NCI-H82 (cell line): Measurements from ENCODE around the gene XYLT2.
"Not testable (repeated sequence)": the region's sequence is repeated elsewhere in the genome, so short reads cannot be mapped to it uniquely, and the experiment has no call there.

Experiments used
- DNase-seq: peaks from one replicate; lab custom pipeline; 2025; lab: John Stamatoyannopoulos, UW

The XYLT2 gene

DNA sequence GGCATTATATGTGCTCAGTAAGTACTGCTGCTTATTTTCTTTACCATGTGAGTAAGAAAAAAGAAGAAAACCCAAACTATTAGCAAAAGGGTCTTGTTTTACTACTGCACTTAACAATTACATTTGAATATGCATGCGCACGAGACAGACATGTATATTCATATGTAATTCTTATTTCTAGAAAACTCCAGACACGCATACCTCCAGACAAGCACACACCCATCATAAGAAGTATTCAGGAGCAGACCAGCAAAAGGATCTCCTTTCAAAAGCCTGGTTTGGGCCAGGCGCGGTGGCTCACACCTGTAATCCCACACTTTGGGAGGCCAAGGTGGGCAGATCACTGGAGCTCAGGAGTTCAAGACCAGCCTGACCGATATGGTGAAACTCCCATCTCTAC, 43.6 kb downstream of the XYLT2 start:
- no peak for DNase-seq

DNA sequence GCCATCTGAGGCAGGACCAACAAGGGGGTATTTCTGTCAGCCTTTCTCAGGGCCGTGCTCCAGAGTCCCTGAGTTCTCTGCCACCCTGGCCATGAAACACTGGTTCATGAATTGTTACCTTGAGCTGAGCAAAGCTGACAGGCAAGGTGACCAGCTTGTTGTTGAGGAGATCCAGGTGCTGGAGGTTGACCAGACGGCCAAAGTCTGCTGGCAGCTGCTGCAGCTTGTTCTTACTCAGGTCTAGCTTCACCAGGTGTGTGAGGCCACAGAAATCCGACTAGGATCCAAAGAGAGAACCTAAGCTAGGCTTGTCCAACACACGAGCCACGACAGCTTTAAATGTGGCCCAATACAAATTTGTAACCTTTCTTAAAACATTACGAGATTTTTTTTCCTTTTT, 46.7 kb downstream of the XYLT2 start:
- no peak for DNase-seq

DNA sequence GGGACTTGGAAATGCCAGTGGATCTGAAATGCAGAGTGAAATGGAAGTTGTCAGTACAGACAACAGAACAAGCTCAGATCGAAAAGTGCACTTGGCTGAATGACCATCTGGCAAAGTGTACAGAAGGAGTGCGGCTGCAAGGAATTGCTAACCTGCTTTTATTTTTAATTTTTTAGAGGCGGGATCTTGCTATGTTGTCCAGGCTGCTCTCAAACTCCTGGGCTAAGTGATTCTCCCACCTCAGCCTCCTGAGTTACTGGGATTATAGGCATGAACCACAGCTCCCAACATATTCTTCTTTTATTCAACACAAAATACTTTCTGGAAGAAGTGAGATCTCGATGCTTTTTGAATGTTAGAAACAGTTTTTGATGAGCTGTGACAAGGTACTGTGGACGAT, 47.8 kb downstream of the XYLT2 start:
- DNase-seq: no peak

GRCh38 chr17:50394711-50395110, 48.8 kb downstream of the XYLT2 start:
- no peak for DNase-seq

GRCh38 chr17:50396261-50397110, 50.6 kb downstream of the XYLT2 start:
- DNase-seq: peak; percentile 46

DNA sequence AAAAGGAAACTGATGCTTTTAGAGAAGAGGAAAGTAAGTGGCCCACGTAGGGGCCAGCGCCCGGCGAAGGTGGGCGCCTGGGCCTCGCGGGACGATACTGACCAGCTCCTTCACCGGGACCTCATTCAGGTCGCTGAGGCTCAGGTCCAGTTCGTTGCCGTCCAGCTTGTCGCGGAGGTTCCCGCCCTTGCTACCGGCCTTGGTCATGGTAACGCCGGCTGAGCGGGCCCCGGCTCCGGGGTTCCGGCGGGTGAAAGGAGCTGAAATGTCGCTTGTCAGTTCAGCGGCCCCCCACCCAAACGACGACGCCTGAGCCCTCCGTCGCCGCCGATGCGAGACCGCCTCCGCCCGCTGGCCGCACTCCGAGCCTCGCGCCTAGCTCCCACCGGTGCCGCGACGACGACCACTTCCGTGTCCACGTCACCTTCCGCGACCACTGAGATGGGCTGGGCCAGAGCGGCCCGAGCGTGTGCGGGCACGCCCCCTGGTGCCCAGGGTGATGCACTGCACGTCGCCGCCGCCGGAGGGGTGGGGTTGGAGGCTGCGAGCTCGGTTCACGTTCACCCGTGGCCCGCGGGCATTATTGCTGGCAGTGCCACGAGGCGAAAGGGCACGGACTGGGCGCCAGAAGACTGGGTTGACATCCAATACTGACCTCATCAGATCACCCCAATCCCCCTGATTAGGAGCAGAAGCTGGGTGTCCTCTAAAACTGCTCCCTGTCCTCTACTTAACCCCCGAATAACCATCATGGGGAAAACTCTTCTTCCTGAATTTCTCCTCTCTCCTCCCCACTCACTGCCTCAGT, 51.4 kb downstream of the XYLT2 start, which contains the start of gene LRRC59:
Gene LRRC59 (minus strand): TSS at position 413 of the 808 bp plus-strand sequence. CDS start 206 bp downstream, at position 207.
- DNase-seq: peak; percentile 89

GRCh38 chr17:50397919-50398285, 52.0 kb downstream of the XYLT2 start:
- peak; percentile 43 for DNase-seq

DNA sequence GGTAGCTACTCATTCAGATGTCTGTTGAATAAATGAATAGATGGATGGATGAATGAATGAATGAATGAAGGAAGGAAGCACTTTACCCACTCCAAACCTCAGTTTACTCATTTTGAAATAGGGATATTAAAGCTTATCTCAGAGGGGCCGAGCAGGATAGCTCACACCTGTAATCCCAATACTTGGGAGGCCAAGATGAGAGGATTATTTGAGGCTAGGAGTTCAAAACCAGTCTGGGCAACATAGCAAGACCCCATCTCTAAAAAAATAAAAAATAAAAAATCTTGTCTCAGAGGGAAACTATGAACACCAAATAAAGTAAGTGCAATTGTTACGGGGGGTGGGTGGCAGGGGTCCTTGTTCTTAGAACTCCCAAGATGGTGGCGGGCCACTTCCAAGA, 52.7 kb downstream of the XYLT2 start:
- DNase-seq: not testable (repeated sequence)

DNA sequence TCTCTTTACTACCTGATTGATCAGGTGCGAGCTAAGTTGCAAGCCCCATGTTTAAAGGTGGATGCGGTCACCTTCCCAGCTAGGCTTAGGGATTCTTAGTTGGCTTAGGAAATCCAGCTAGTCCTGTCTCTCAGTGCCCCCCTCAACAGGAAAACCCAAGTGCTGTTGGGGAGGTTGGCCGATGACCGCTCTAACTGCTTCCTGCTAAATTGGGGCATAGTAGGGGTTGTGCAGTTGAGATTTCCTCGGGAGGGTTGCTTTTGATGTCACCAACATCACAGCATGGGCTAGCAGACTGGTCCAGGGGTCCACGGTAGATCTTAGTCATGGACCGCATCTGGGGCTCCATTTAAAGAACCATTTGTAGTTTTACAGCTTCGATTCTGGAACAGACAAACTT, 53.7 kb downstream of the XYLT2 start:
- not testable (repeated sequence) for DNase-seq

DNA sequence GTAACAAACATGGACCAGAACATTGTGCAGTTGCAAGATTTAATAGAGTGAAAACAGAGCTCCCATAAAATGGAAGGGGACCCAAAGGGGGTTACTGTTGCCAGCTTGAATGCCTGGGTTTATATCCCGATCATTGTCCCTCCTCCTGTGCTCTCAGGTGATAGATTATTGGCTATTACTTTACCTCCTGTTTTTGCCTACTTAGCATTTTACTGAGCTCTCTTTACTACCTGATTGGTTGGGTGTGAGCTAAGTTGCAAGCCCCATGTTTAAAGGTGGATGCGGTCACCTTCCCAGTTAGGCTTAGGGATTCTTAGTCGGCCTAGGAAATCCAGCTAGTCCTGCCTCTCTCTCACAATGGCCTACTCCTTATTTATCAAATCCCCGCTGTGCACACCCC, 59.4 kb downstream of the XYLT2 start:
- DNase-seq: not testable (repeated sequence)

GRCh38 chr17:50406578-50406977, 60.7 kb downstream of the XYLT2 start:
- DNase-seq: no peak

- no peak for DNase-seq
Observed at GRCh38 chr17:50407921-50408320, 62.0 kb downstream of the XYLT2 start.
